GM18858 (cell line): ENCODE data around the gene COL5A3.

Source experiments
- ATAC-seq: cut with Tn5 transposase; IDR thresholded peaks from one replicate; pipeline ENCODE4 v1.9.1; 2021; ENCODE audit not compliant: unreplicated experiment

The COL5A3 gene

GRCh38 chr19:10011974-10012373, 1.7 kb upstream of the COL5A3 start:
- ATAC-seq, result no peak

GRCh38 chr19:10010939-10011338, 635 bp upstream of the COL5A3 start:
- ATAC-seq, result no peak

GRCh38 chr19:10009714-10010224, 535 bp downstream of the COL5A3 start:
- no peak for ATAC-seq

- no peak for ATAC-seq
Measured at GRCh38 chr19:10008184-10008765, 2.0 kb downstream of the COL5A3 start.

- no peak for ATAC-seq
Measured at GRCh38 chr19:10007371-10008183, 2.7 kb downstream of the COL5A3 start.

- ATAC-seq, result no peak
Measured at GRCh38 chr19:10006752-10007323, 3.5 kb downstream of the COL5A3 start.

- ATAC-seq, result no peak
Measured at GRCh38 chr19:10006335-10006708, 4.0 kb downstream of the COL5A3 start.

GRCh38 chr19:10005632-10006334, 4.5 kb downstream of the COL5A3 start:
- ATAC-seq, result no peak

GRCh38 chr19:10004617-10005016, 5.7 kb downstream of the COL5A3 start:
- no peak for ATAC-seq

GRCh38 chr19:10003271-10003670, 7.0 kb downstream of the COL5A3 start:
- ATAC-seq, result no peak

GRCh38 chr19:10001899-10002298, 8.4 kb downstream of the COL5A3 start:
- no peak for ATAC-seq

- ATAC-seq, result no peak
Measured at GRCh38 chr19:10000171-10000826, 10.0 kb downstream of the COL5A3 start.

GRCh38 chr19:9996541-9996940, 13.8 kb downstream of the COL5A3 start:
- no peak for ATAC-seq

- ATAC-seq, result no peak
Measured at GRCh38 chr19:9995999-9996398, 14.3 kb downstream of the COL5A3 start.

- ATAC-seq, result no peak
Measured at GRCh38 chr19:9995084-9995483, 15.2 kb downstream of the COL5A3 start.

- no peak for ATAC-seq
Measured at GRCh38 chr19:9991425-9992191, 18.7 kb downstream of the COL5A3 start.

- ATAC-seq, result no peak
Measured at GRCh38 chr19:9989504-9989903, 20.8 kb downstream of the COL5A3 start.

- ATAC-seq, result no peak
Measured at GRCh38 chr19:9986787-9987281, 23.5 kb downstream of the COL5A3 start.

- ATAC-seq, result no peak
Measured at GRCh38 chr19:9981406-9982260, 28.7 kb downstream of the COL5A3 start.
